Prostate gland (tissue), 2 donors: Measurements from ENCODE around the gene ZNF22. TPM values are rescaled to one million over a fixed set of nuclear protein-coding genes. Genes with fewer than 3 reads are reported as not detected.
"Not testable (repeated sequence)": the region's sequence is repeated elsewhere in the genome, so short reads cannot be mapped to it uniquely, and the experiment has no call there.

Source experiments
- DNase-seq: peaks from one replicate; pipeline ENCODE4 v3.0.0-alpha.2; 2019; ENCODE audit warnings: low spot score
- H3K27ac ChIP-seq, 2 donors: fragments of 200-600 bp; sonication (generic); 2 replicates each; pipeline ENCODE4 v1.5.1; 2017 to 2019
- H3K27me3 ChIP-seq: fragments of 200-600 bp; sonication (generic); replicated peaks from 2 replicates; pipeline ENCODE4 v1.5.1; 2019; ENCODE audit not compliant: insufficient read depth
- H3K36me3 ChIP-seq, 2 donors: fragments of 200-600 bp; sonication (generic); 1 replicate in 1 of 2; 2 replicates in 1 of 2; pipeline versions ENCODE4 v1.5.1 to v1.8.1; 2017 to 2019
- H3K4me1 ChIP-seq: fragments of 200-600 bp; sonication (generic); replicated peaks from 2 replicates; pipeline ENCODE4 v1.5.1; 2019
- H3K4me3 ChIP-seq, 2 donors: fragments of 200-600 bp; sonication (generic); 2 replicates each; pipeline ENCODE4 v1.5.1; 2017 to 2019
- H3K9me3 ChIP-seq: fragments of 200-600 bp; sonication (generic); 2 replicates; pipeline ENCODE4 v1.5.1; 2017
- POLR2A ChIP-seq: fragments of 450-650 bp; IDR thresholded peaks from one replicate; pipeline ENCODE4 v1.6.1; 2016; ENCODE audit warnings: antibody characterized with exemption, mild to moderate bottlenecking
- POLR2AphosphoS5 ChIP-seq: sonication (generic); formaldehyde crosslinking; IDR thresholded peaks from one replicate; pipeline ENCODE4 v1.6.1; 2017; ENCODE audit warnings: antibody characterized with exemption
- WGBS: methylation state at CpG from one replicate; pipeline ENCODE4 v1.1.5; 2018; 5-methylcytosine and 5-hydroxymethylcytosine counted together
- intact Hi-C: fragments of 100-400 bp; cut with DNase I; formaldehyde crosslinking; loops from one replicate; pipeline ENCODE4 v1.14.2; 2022
- total RNA-seq, 2 donors: library from RNA; depleted of rRNA; stranded (reverse); fragments of >200 nt; gene quantifications; one replicate each; pipeline ENCODE4 v1.1.0, GENCODE V29; 2016
- TF ChIP-seq, protein P1 (sequence below), 4 experiments: fragments of 200-600 bp in 2 of 4; fragments of 450-650 bp in 2 of 4; sonication (generic) in 2 of 4; IDR thresholded peaks; 1 replicate in 3 of 4; 2 replicates in 1 of 4; pipeline ENCODE4 v1.5.1; 2016 to 2019; ENCODE audit warnings: antibody characterized with exemption in 4 of 4, mild to moderate bottlenecking in 2 of 4, moderate library complexity in 2 of 4

Gene ZNF22
- total RNA-seq, 2 donors from 2014 or later: 15.8 to 24.2 TPM

GRCh38 chr10:45004661-45005060 is 3.9 kb downstream of the ZNF22 start:
- H3K4me3 ChIP-seq: no peak overlapping the region
- no peak for DNase-seq
- no peaks in the 10 kb centered on the region for H3K9me3 ChIP-seq
- H3K27me3 ChIP-seq: no peaks in the 10 kb centered on the region
- TF ChIP-seq POLR2A: no peak
- no peak for TF ChIP-seq POLR2AphosphoS5
- H3K27ac ChIP-seq: no peak overlapping the region
- intact Hi-C loops: loop anchor here (5.0 kb wide), 1 partner anchor 47 kb away; the partner anchor contains the start of gene RASSF4
- no peaks in the 10 kb centered on the region for H3K36me3 ChIP-seq
- peaks cover 3% of the 10 kb centered on the region for H3K4me1 ChIP-seq
- WGBS: 62% methylated on average over 3 of the region's 3 CpGs

DNA sequence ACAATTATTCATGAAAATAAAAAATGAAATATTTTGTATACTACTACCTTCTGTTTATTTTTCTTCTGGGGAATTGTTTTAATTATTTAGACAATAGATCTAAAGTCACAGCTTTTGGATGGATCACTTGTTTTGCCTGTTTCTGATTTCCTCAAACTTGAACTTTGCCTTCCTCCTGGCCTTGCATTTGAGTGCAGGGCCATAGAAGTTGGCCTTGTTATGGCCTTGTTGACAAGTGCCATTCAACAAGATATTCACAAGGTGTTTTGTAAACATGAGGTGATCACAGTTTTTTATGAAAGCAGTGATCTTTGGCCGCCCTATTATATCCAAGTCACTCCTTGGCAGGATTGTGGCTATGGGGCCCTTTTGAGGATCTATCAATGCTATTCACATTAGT is 4.6 kb downstream of the ZNF22 start:
- WGBS: 95% methylated on average over 1 of the region's 1 CpG
- TF ChIP-seq POLR2A (no peak), POLR2AphosphoS5 (no peak)
- TF ChIP-seq, protein P1, sequence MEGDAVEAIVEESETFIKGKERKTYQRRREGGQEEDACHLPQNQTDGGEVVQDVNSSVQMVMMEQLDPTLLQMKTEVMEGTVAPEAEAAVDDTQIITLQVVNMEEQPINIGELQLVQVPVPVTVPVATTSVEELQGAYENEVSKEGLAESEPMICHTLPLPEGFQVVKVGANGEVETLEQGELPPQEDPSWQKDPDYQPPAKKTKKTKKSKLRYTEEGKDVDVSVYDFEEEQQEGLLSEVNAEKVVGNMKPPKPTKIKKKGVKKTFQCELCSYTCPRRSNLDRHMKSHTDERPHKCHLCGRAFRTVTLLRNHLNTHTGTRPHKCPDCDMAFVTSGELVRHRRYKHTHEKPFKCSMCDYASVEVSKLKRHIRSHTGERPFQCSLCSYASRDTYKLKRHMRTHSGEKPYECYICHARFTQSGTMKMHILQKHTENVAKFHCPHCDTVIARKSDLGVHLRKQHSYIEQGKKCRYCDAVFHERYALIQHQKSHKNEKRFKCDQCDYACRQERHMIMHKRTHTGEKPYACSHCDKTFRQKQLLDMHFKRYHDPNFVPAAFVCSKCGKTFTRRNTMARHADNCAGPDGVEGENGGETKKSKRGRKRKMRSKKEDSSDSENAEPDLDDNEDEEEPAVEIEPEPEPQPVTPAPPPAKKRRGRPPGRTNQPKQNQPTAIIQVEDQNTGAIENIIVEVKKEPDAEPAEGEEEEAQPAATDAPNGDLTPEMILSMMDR (IDR thresholded peaks at IDR 0.05): no peak
- no peak for DNase-seq
- H3K36me3 ChIP-seq: no peaks in the 10 kb centered on the region
- H3K4me1 ChIP-seq: peaks cover 3% of the 10 kb centered on the region
- H3K4me3 ChIP-seq: no peak overlapping the region
- no peaks in the 10 kb centered on the region for H3K27me3 ChIP-seq
- intact Hi-C loops: no loop called here
- H3K9me3 ChIP-seq: no peaks in the 10 kb centered on the region
- H3K27ac ChIP-seq: no peak overlapping the region

DNA sequence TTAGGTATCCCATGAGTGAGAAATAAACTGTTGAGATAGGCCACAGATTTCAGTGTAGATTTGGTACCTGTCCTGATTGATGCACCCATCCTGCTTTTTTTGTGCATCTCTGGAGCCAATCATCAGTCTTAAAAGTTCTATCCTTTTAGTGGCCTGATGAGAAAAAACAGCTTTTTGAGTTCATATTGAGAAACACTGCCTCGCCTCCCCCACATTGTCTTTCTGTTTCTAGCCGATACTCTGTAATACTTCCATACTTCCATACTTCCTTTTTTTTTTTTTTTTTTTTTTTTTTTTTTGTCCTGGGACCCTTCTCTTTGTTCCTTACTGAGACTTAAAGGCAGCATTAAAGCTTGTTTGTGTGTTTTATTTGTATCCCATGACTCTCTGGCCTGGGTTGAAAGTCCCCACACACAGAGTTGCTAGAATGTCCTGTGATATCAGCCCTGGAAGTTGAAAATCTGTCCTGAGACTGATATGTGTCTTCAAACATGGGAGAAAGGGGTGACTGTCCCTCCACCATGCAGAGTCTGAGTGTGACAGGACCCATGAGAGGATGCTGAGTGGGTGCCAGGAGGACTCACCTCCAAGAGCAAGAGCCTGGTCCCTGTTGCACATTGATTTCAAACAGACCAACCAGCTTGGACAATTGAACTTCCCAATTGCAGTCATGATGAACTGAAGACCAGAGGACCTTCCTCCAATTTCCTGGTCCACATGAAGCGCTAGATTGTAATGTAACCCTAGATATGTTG is 5.7 kb downstream of the ZNF22 start:
- no peak for DNase-seq
- H3K27me3 ChIP-seq: no peaks in the 10 kb centered on the region
- WGBS: 94% methylated on average over 3 of the region's 3 CpGs
- H3K27ac ChIP-seq: no peak overlapping the region
- H3K4me3 ChIP-seq: no peak overlapping the region
- intact Hi-C loops: no loop called here
- no peaks in the 10 kb centered on the region for H3K36me3 ChIP-seq
- TF ChIP-seq POLR2AphosphoS5: no peak
- no peak for TF ChIP-seq POLR2A
- TF ChIP-seq, protein P1 (IDR thresholded peaks at IDR 0.05): no peak
- peaks cover 3% of the 10 kb centered on the region for H3K4me1 ChIP-seq
- no peaks in the 10 kb centered on the region for H3K9me3 ChIP-seq

- H3K4me3 ChIP-seq: no peak overlapping the region
- no peaks in the 10 kb centered on the region for H3K9me3 ChIP-seq
- no peak overlapping the region for H3K27ac ChIP-seq
- no peaks in the 10 kb centered on the region for H3K27me3 ChIP-seq
- H3K36me3 ChIP-seq: no peaks in the 10 kb centered on the region
- intact Hi-C loops: no loop called here
- peak; percentile 48 for DNase-seq
- 9% methylated on average over 8 of the region's 8 CpGs for WGBS
- TF ChIP-seq, protein P1 (IDR thresholded peaks at IDR 0.05): peak; percentile 44 to 83 (median 80)
- TF ChIP-seq POLR2AphosphoS5 (peak; percentile 63), POLR2A (no peak)
- no peaks in the 10 kb centered on the region for H3K4me1 ChIP-seq
Observed at GRCh38 chr10:45008524-45009161, 7.9 kb downstream of the ZNF22 start.

DNA sequence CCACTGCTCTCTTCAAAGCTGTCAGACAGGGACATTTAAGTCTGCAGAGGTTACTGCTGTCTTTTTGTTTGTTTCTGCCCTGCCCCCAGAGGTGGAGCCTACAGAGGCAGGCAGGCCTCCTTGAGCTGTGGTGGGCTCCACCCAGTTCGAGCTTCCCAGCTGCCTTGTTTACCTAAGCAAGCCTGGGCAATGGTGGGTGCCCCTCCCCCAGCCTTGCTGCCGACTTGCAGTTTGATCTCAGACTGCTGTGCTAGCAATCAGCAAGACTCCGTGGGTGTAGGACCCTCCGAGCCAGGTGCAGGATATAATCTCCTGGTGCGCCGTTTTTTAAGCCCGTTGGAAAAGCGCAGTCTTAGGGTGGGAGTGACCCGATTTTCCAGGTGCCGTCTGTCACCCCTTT is 13.8 kb downstream of the ZNF22 start:
- DNase-seq, H3K9me3 ChIP-seq, H3K36me3 ChIP-seq, H3K27ac ChIP-seq, H3K4me3 ChIP-seq, H3K27me3 ChIP-seq, H3K4me1 ChIP-seq, intact Hi-C loops: not testable (repeated sequence)
- WGBS: 78% methylated on average over 10 of the region's 10 CpGs
